Transverse colon (tissue), 4 donors: ENCODE measurements around the gene GGTLC1. TPM values are rescaled to one million over a fixed set of nuclear protein-coding genes. Genes with fewer than 3 reads are reported as not detected.
"Not testable (repeated sequence)": the region's sequence is repeated elsewhere in the genome, so short reads cannot be mapped to it uniquely, and the experiment has no call there.

ENCODE experiments used
- DNase-seq: peaks from one replicate; pipeline ENCODE4 v3.0.0-alpha.2; 2019
- H3K27ac ChIP-seq, 4 donors: fragments of 200-600 bp; sonication (generic); 2 replicates each; pipeline ENCODE4 v1.5.1; 2016 to 2018; ENCODE audit warnings: inconsistent platforms in 4 of 4
- H3K27me3 ChIP-seq: fragments of 200-600 bp; sonication (generic); 2 replicates; pipeline ENCODE4 v1.5.1; 2017; ENCODE audit warnings: inconsistent platforms
- H3K36me3 ChIP-seq, 4 donors: fragments of 200-600 bp; sonication (generic); 2 replicates each; pipeline ENCODE4 v1.5.1; 2017 to 2019; ENCODE audit warnings: inconsistent platforms in 4 of 4
- H3K4me1 ChIP-seq, 4 donors: fragments of 200-600 bp; sonication (generic); 2 replicates each; pipeline ENCODE4 v1.5.1; 2017 to 2020; ENCODE audit warnings: inconsistent platforms in 4 of 4
- H3K4me3 ChIP-seq, 4 donors: fragments of 200-600 bp; sonication (generic); 1 replicate in 1 of 4; 2 replicates in 3 of 4; pipeline versions ENCODE4 v1.5.1 to v1.6.1; 2017 to 2019; ENCODE audit warnings: inconsistent platforms in 4 of 4
- H3K9me3 ChIP-seq, 2 donors: fragments of 200-600 bp; sonication (generic); 2 replicates each; pipeline ENCODE4 v1.5.1; 2017 to 2019; ENCODE audit warnings: inconsistent platforms in 2 of 2
- CTCF ChIP-seq, 5 experiments: fragments of 200-600 bp in 3 of 5; fragments of 450-650 bp in 2 of 5; sonication (generic) in 3 of 5; IDR thresholded peaks; 1 replicate in 2 of 5; 2 replicates in 3 of 5; pipeline ENCODE4 v1.5.1; 2016 to 2017; ENCODE audit warnings: antibody characterized with exemption in 5 of 5, inconsistent platforms in 3 of 5, mild to moderate bottlenecking in 2 of 5, moderate library complexity in 1 of 5
- EP300 ChIP-seq: sonication (generic); formaldehyde crosslinking; IDR thresholded peaks from one replicate; pipeline ENCODE4 v1.6.1; 2017; ENCODE audit warnings: antibody characterized with exemption, low read depth
- POLR2A ChIP-seq: fragments of 450-650 bp; IDR thresholded peaks from one replicate; pipeline ENCODE4 v1.6.1; 2016; ENCODE audit warnings: antibody characterized with exemption, mild to moderate bottlenecking, moderate library complexity
- POLR2AphosphoS5 ChIP-seq, 3 donors: sonication (generic); formaldehyde crosslinking; IDR thresholded peaks; one replicate each; pipeline ENCODE4 v1.6.1; 2016; ENCODE audit warnings: antibody characterized with exemption in 3 of 3
- WGBS, 2 donors: methylation state at CpG; one replicate each; pipeline ENCODE4 v1.1.5; 2018; ENCODE audit warnings: low coverage in 1 of 2; 5-methylcytosine and 5-hydroxymethylcytosine counted together
- in situ Hi-C, 4 donors: fragments of 200-750 bp; cut with MboI; loops; one replicate each; pipeline versions ENCODE4 v1.15.0 to v1.15.1; 2017; ENCODE audit warnings: low sequenced_read_pairs in 3 of 4, low pct_ligation_motif_present in 1 of 4, low pct_unique_long_range_greater_than_20kb in 1 of 4
- intact Hi-C: fragments of 100-400 bp; cut with DNase I; formaldehyde crosslinking; loops from one replicate; pipeline ENCODE4 v1.15.1; 2023; ENCODE audit warnings: low total_unique reads
- total RNA-seq, 4 donors: library from RNA; depleted of rRNA; stranded (reverse); fragments of >200 nt; gene quantifications; one replicate each; pipeline ENCODE4 v1.1.0, GENCODE V29; 2016

Gene GGTLC1
- total RNA-seq, 4 donors from 2014 or later: not detected

GRCh38 chr20:24001712-24002405 is 13.3 kb upstream of the GGTLC1 start:
- in situ Hi-C loops: no loop called here
- H3K36me3 ChIP-seq: no peaks in the 10 kb centered on the region
- no peak for DNase-seq
- 79% methylated on average over 7 of the region's 7 CpGs; no CpG with 5 or more reads in 1 of the 2 donors for WGBS, 2 donors
- no peak overlapping the region for H3K4me3 ChIP-seq
- H3K4me1 ChIP-seq: no peaks in the 10 kb centered on the region
- intact Hi-C loops: no loop called here
- no peaks in the 10 kb centered on the region for H3K9me3 ChIP-seq
- H3K27ac ChIP-seq: no peak overlapping the region
- no peak for TF ChIP-seq EP300
- no peak for TF ChIP-seq POLR2AphosphoS5 (IDR thresholded peaks at IDR 0.05)
- TF ChIP-seq CTCF (IDR thresholded peaks at IDR 0.05): no peak
- no peak for TF ChIP-seq POLR2A
- peaks cover 6% of the 10 kb centered on the region for H3K27me3 ChIP-seq

- Histone ChIP-seq H3K9me3 (no peaks in the 10 kb centered on the region), H3K36me3 (no peaks in the 10 kb centered on the region), H3K27me3 (peaks cover 6% of the 10 kb centered on the region), H3K4me1 (no peaks in the 10 kb centered on the region), H3K4me3 (no peak overlapping the region), H3K27ac (no peak overlapping the region)
- in situ Hi-C loops: no loop called here
- 68 to 72% methylated on average over 4 of the region's 4 CpGs for WGBS, 2 donors
- TF ChIP-seq CTCF (IDR thresholded peaks at IDR 0.05) (no peak), POLR2A (no peak), EP300 (no peak), POLR2AphosphoS5 (IDR thresholded peaks at IDR 0.05) (no peak)
- DNase-seq: no peak
- intact Hi-C loops: no loop called here
Measured at GRCh38 chr20:23998844-23999243, 10.3 kb upstream of the GGTLC1 start.

- intact Hi-C loops (no loop called here), in situ Hi-C loops (no loop called here)
- Histone ChIP-seq H3K27ac (no peak overlapping the region), H3K4me1 (no peaks in the 10 kb centered on the region), H3K9me3 (no peaks in the 10 kb centered on the region), H3K36me3 (no peaks in the 10 kb centered on the region), H3K4me3 (no peak overlapping the region), H3K27me3 (peaks cover 6% of the 10 kb centered on the region)
- WGBS, 2 donors: 88 to 89% methylated on average over 2 to 8 of the region's 8 CpGs
- DNase-seq: no peak
- TF ChIP-seq POLR2A (no peak), CTCF (IDR thresholded peaks at IDR 0.05) (no peak), EP300 (no peak), POLR2AphosphoS5 (IDR thresholded peaks at IDR 0.05) (no peak)
Measured at GRCh38 chr20:23998392-23998791, 9.8 kb upstream of the GGTLC1 start.

- DNase-seq: peak; percentile 42
- Histone ChIP-seq H3K27ac (no peak overlapping the region), H3K4me3 (no peak overlapping the region), H3K27me3 (peaks cover 6% of the 10 kb centered on the region), H3K4me1 (no peaks in the 10 kb centered on the region), H3K36me3 (no peaks in the 10 kb centered on the region), H3K9me3 (no peaks in the 10 kb centered on the region)
- intact Hi-C loops (no loop called here), in situ Hi-C loops (no loop called here)
- WGBS, 2 donors: 31 to 45% methylated on average over 8 to 11 of the region's 11 CpGs
- no peak for TF ChIP-seq POLR2A
- TF ChIP-seq POLR2AphosphoS5 (IDR thresholded peaks at IDR 0.05): no peak
- no peak for TF ChIP-seq EP300
- TF ChIP-seq CTCF (IDR thresholded peaks at IDR 0.05): peak; percentile 69 to 81 (median 72)
Measured at GRCh38 chr20:23995905-23996666, 7.5 kb upstream of the GGTLC1 start.

GRCh38 chr20:23995291-23995690 is 6.7 kb upstream of the GGTLC1 start:
- H3K27me3 ChIP-seq, in situ Hi-C loops, H3K9me3 ChIP-seq, H3K36me3 ChIP-seq, H3K4me1 ChIP-seq, H3K4me3 ChIP-seq, H3K27ac ChIP-seq, intact Hi-C loops, DNase-seq: not testable (repeated sequence)
- WGBS, 2 donors: 75% methylated on average over 6 of the region's 6 CpGs; no CpG with 5 or more reads in 1 of the 2 donors

- WGBS, 2 donors: 82% methylated on average over 13 of the region's 14 CpGs; no CpG with 5 or more reads in 1 of the 2 donors
- H3K27ac ChIP-seq, H3K36me3 ChIP-seq, intact Hi-C loops, DNase-seq, H3K9me3 ChIP-seq, in situ Hi-C loops, H3K4me1 ChIP-seq, H3K27me3 ChIP-seq, H3K4me3 ChIP-seq: not testable (repeated sequence)
Measured at GRCh38 chr20:23994001-23994633, 5.5 kb upstream of the GGTLC1 start.
